Ishikawa (cell line): ENCODE data around the gene TRIM71.

Source experiments
- EGR1 ChIP-seq: IDR thresholded peaks from 2 replicates; pipeline ENCODE4 v1.6.1; 2012
- EP300 ChIP-seq: IDR thresholded peaks from 2 replicates; pipeline ENCODE4 v1.6.1; 2012; ENCODE audit warnings: borderline replicate concordance
- MAX ChIP-seq: IDR thresholded peaks from 2 replicates; pipeline ENCODE4 v1.6.1; 2012

GRCh38 chr3:32867954-32868353 lies 50.2 kb downstream of the TRIM71 start:
- TF ChIP-seq EP300 (no peak), MAX (no peak), EGR1 (no peak)
